Right lobe of liver (tissue), 6 donors: ENCODE measurements around the gene OR8G5. TPM values are rescaled to one million over a fixed set of nuclear protein-coding genes. Genes with fewer than 3 reads are reported as not detected.
"Not testable (repeated sequence)": the region's sequence is repeated elsewhere in the genome, so short reads cannot be mapped to it uniquely, and the experiment has no call there.

Source experiments
- ATAC-seq, 4 donors: fragments of 200-7000 bp; cut with Tn5 transposase; one replicate each; pipeline ENCODE4 v1.9.1; 2020; ENCODE audit warnings: mild to moderate bottlenecking in 4 of 4, moderate library complexity in 4 of 4
- DNase-seq, 3 donors: peaks; one replicate each; pipeline ENCODE4 v3.0.0-alpha.2; 2020
- H3K27ac ChIP-seq, 3 donors: fragments of 200-600 bp; one replicate each; pipeline ENCODE4 v1.8.0; 2022
- H3K27me3 ChIP-seq, 2 donors: fragments of 200-600 bp; one replicate each; pipeline ENCODE4 v1.8.0; 2022
- H3K36me3 ChIP-seq, 4 donors: fragments of 200-600 bp; sonication (generic) in 1 of 4; one replicate each; pipeline versions ENCODE4 v1.5.1 to v1.8.0; 2017 to 2022; ENCODE audit warnings: control low read depth in 1 of 4
- H3K4me1 ChIP-seq, 4 donors: fragments of 200-600 bp; sonication (generic) in 1 of 4; one replicate each; pipeline versions ENCODE4 v1.5.1 to v1.8.0; 2017 to 2022; ENCODE audit warnings: control low read depth in 1 of 4
- H3K4me3 ChIP-seq, 3 donors: fragments of 200-600 bp; one replicate each; pipeline ENCODE4 v1.8.0; 2022
- H3K9me3 ChIP-seq, 4 donors: fragments of 200-600 bp; sonication (generic) in 1 of 4; one replicate each; pipeline versions ENCODE4 v1.5.1 to v1.8.0; 2017 to 2022; ENCODE audit warnings: control low read depth in 1 of 4
- POLR2A ChIP-seq: fragments of 450-650 bp; IDR thresholded peaks from one replicate; pipeline ENCODE4 v1.6.1; 2017; ENCODE audit warnings: antibody characterized with exemption, mild to moderate bottlenecking
- WGBS: methylation state at CpG from one replicate; pipeline ENCODE4 v1.1.6; 2018; ENCODE audit warnings: low coverage, low lambda C conversion rate; ENCODE audit not compliant: insufficient coverage; ENCODE audit errors: missing lambda C conversion rate; 5-methylcytosine and 5-hydroxymethylcytosine counted together
- intact Hi-C, 2 donors: fragments of 100-400 bp; cut with DNase I; formaldehyde crosslinking; loops; one replicate each; pipeline versions ENCODE4 v1.11.2 to v1.14.1; 2022
- total RNA-seq, 6 experiments: library from RNA; depleted of rRNA in 2 of 6; stranded (reverse); fragments of >200 nt in 2 of 6; fragmentation: NEBNext Ultra II Directional in 3 of 6; extraction: Animal tissue kit (Norgen Biotek cat#: 25700) in 3 of 6; gene quantifications; one replicate each; pipeline versions ENCODE4 v1.1.0 to v1.2.4, GENCODE V29; 2016 to 2023
- TF ChIP-seq, protein P1 (sequence below), 4 donors: fragments of 200-600 bp in 3 of 4; fragments of 450-650 bp in 1 of 4; IDR thresholded peaks; one replicate each; pipeline versions ENCODE4 v1.5.1 to v1.8.0; 2016 to 2022; ENCODE audit warnings: antibody characterized with exemption in 4 of 4, mild to moderate bottlenecking in 2 of 4
- donor health status: DM: no; HTN: yes; CAD: no.
- donor health status: DM: no; HTN: no; CAD: no.
- donor health status: DM: no; HTN: no; CAD: no.
- donor health status: DM: no; HTN: yes; CAD: no.
- donor health status: DM: no; HTN: yes; CAD: no.

The OR8G5 gene
- total RNA-seq, 6 experiments from 2014 or later, result not detected

DNA sequence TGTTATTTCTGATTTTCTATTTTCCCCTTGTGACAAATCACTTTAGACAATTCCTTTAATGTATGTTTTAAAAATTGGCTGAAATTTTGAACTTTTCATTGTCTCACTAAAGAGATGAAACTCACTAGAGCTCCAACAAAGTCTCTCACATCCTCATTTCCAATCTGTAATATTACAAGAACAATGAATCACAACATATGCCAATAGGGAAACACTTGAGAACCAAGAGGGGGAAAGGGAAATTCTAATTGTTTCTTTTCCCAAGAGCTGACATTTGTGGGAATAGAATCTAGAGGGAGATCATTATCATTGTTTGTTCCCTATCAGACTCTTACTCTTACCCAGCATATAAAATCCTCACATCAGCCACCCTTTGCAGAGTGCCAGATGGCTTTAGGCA, 44.9 kb upstream of the OR8G5 start:
- H3K27ac ChIP-seq, result no peak overlapping the region
- H3K4me3 ChIP-seq, result no peak overlapping the region
- no peak for DNase-seq
- H3K36me3 ChIP-seq, result no peaks in the 10 kb centered on the region
- H3K27me3 ChIP-seq, result no peaks in the 10 kb centered on the region
- intact Hi-C loops, result no loop called here
- no peak for ATAC-seq
- no peak for TF ChIP-seq POLR2A
- TF ChIP-seq, protein P1, sequence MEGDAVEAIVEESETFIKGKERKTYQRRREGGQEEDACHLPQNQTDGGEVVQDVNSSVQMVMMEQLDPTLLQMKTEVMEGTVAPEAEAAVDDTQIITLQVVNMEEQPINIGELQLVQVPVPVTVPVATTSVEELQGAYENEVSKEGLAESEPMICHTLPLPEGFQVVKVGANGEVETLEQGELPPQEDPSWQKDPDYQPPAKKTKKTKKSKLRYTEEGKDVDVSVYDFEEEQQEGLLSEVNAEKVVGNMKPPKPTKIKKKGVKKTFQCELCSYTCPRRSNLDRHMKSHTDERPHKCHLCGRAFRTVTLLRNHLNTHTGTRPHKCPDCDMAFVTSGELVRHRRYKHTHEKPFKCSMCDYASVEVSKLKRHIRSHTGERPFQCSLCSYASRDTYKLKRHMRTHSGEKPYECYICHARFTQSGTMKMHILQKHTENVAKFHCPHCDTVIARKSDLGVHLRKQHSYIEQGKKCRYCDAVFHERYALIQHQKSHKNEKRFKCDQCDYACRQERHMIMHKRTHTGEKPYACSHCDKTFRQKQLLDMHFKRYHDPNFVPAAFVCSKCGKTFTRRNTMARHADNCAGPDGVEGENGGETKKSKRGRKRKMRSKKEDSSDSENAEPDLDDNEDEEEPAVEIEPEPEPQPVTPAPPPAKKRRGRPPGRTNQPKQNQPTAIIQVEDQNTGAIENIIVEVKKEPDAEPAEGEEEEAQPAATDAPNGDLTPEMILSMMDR (IDR thresholded peaks at IDR 0.05), result no peak
- no peaks in the 10 kb centered on the region for H3K9me3 ChIP-seq
- H3K4me1 ChIP-seq, result no peaks in the 10 kb centered on the region

- Histone ChIP-seq H3K27me3 (no peaks in the 10 kb centered on the region), H3K36me3 (no peaks in the 10 kb centered on the region), H3K4me3 (no peak overlapping the region), H3K4me1 (no peaks in the 10 kb centered on the region), H3K27ac (no peak overlapping the region), H3K9me3 (no peaks in the 10 kb centered on the region)
- ATAC-seq (no peak), DNase-seq (no peak)
- TF ChIP-seq POLR2A, result no peak
- TF ChIP-seq, protein P1 (IDR thresholded peaks at IDR 0.05), result no peak
- intact Hi-C loops, result no loop called here
- WGBS, result 62% methylated on average over 3 of the region's 3 CpGs
Measured at GRCh38 chr11:124214027-124214426, 42.1 kb upstream of the OR8G5 start.

- no peak for TF ChIP-seq POLR2A
- TF ChIP-seq, protein P1 (IDR thresholded peaks at IDR 0.05), result no peak
- Histone ChIP-seq H3K36me3 (no peaks in the 10 kb centered on the region), H3K9me3 (no peaks in the 10 kb centered on the region), H3K27me3 (no peaks in the 10 kb centered on the region), H3K4me1 (no peaks in the 10 kb centered on the region), H3K4me3 (no peak overlapping the region), H3K27ac (no peak overlapping the region)
- intact Hi-C loops, result no loop called here
- ATAC-seq (no peak), DNase-seq (no peak)
Measured at GRCh38 chr11:124219126-124219525, 37.0 kb upstream of the OR8G5 start.

- no peaks in the 10 kb centered on the region for H3K4me1 ChIP-seq
- H3K36me3 ChIP-seq, result no peaks in the 10 kb centered on the region
- 61% methylated on average over 2 of the region's 2 CpGs for WGBS
- ATAC-seq, result no peak
- H3K27ac ChIP-seq, result no peak overlapping the region
- no peaks in the 10 kb centered on the region for H3K27me3 ChIP-seq
- intact Hi-C loops, result no loop called here
- no peak for DNase-seq
- H3K9me3 ChIP-seq, result no peaks in the 10 kb centered on the region
- TF ChIP-seq, protein P1 (IDR thresholded peaks at IDR 0.05), result no peak
- no peak for TF ChIP-seq POLR2A
- no peak overlapping the region for H3K4me3 ChIP-seq
Measured at GRCh38 chr11:124222407-124222806, 33.8 kb upstream of the OR8G5 start.

DNA sequence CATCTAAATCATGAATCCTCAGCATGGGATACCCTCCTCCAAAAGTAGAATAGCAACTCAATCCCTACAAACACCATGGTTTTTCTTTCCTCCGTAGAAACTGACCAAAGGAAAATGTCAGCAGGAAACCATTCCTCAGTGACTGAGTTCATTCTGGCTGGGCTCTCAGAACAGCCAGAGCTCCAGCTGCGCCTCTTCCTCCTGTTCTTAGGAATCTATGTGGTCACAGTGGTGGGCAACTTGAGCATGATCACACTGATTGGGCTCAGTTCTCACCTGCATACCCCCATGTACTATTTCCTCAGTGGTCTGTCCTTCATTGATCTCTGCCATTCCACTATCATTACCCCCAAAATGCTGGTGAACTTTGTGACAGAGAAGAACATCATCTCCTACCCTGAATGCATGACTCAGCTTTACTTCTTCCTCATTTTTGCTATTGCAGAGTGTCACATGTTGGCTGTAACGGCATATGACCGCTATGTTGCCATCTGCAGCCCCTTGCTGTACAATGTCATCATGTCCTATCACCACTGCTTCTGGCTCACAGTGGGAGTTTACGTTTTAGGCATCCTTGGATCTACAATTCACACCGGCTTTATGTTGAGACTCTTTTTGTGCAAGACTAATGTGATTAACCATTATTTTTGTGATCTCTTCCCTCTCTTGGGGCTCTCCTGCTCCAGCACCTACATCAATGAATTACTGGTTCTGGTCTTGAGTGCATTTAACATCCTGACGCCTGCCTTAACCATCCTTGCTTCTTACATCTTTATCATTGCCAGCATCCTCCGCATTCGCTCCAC, 31.4 kb upstream of the OR8G5 start:
- peak in 2 of 4 donors; percentile 25 to 28 for ATAC-seq
- WGBS, result 45% methylated on average over 9 of the region's 9 CpGs
- intact Hi-C loops, H3K4me3 ChIP-seq, H3K4me1 ChIP-seq, H3K27me3 ChIP-seq, H3K9me3 ChIP-seq, H3K27ac ChIP-seq, H3K36me3 ChIP-seq, DNase-seq: not testable (repeated sequence)
